NB4 (cell line): Measurements from ENCODE around the gene ARHGAP18.

ENCODE experiments used
- DNase-seq: peaks from one replicate; pipeline ENCODE4 v3.0.0; 2010; ENCODE audit warnings: low read depth
- H3K4me3 ChIP-seq: one replicate; pipeline ENCODE4 v1.5.1; 2011; ENCODE audit warnings: mild to moderate bottlenecking, low read depth, low read length, moderate library complexity
- MAX ChIP-seq: IDR thresholded peaks from 2 replicates; pipeline ENCODE4 v1.6.1; 2011; ENCODE audit warnings: low read depth, low read length
- MYC ChIP-seq: IDR thresholded peaks from 2 replicates; pipeline ENCODE4 v1.6.1; 2011; ENCODE audit warnings: low read depth, low read length
- POLR2A ChIP-seq: IDR thresholded peaks from 2 replicates; pipeline ENCODE4 v1.6.1; 2011; ENCODE audit warnings: mild to moderate bottlenecking; ENCODE audit not compliant: insufficient read length; ENCODE audit errors: extremely low read depth
- TF ChIP-seq, protein P1 (sequence below): IDR thresholded peaks from one replicate; pipeline ENCODE4 v1.5.1; 2012; ENCODE audit warnings: low read depth, low read length

Gene ARHGAP18

GRCh38 chr6:129655334-129655733 is 54.6 kb downstream of the ARHGAP18 start:
- TF ChIP-seq MYC (no peak), MAX (no peak), POLR2A (no peak)
- TF ChIP-seq, protein P1, sequence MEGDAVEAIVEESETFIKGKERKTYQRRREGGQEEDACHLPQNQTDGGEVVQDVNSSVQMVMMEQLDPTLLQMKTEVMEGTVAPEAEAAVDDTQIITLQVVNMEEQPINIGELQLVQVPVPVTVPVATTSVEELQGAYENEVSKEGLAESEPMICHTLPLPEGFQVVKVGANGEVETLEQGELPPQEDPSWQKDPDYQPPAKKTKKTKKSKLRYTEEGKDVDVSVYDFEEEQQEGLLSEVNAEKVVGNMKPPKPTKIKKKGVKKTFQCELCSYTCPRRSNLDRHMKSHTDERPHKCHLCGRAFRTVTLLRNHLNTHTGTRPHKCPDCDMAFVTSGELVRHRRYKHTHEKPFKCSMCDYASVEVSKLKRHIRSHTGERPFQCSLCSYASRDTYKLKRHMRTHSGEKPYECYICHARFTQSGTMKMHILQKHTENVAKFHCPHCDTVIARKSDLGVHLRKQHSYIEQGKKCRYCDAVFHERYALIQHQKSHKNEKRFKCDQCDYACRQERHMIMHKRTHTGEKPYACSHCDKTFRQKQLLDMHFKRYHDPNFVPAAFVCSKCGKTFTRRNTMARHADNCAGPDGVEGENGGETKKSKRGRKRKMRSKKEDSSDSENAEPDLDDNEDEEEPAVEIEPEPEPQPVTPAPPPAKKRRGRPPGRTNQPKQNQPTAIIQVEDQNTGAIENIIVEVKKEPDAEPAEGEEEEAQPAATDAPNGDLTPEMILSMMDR: no peak
- DNase-seq: no peak
- H3K4me3 ChIP-seq: no peak overlapping the region

- TF ChIP-seq MYC: no peak
- TF ChIP-seq POLR2A: no peak
- TF ChIP-seq MAX: no peak
- TF ChIP-seq, protein P1: no peak
- DNase-seq: no peak
- no peak overlapping the region for H3K4me3 ChIP-seq
Observed at GRCh38 chr6:129653746-129654145, 56.2 kb downstream of the ARHGAP18 start.

DNA sequence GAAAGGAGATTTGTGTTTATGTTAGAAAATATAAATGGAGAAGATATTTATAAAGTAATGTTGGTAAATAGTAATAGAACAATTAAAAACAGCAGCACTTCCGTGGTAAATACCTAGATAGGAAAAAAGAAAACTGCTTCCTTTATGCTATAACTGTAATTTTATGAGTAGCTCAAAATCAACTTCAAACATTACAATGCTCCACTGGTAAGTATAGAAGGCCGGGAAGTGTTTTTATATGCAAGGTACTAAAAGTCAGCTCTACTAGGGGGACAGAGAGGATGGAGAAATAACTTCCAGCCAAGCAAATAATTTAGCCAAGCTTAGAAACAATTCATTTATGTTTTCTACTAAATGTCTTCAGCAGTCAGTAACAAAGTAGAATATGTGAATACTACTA is 56.7 kb downstream of the ARHGAP18 start:
- no peak overlapping the region for H3K4me3 ChIP-seq
- no peak for DNase-seq
- TF ChIP-seq MYC (no peak), MAX (no peak), POLR2A (no peak)
- TF ChIP-seq, protein P1: no peak

DNA sequence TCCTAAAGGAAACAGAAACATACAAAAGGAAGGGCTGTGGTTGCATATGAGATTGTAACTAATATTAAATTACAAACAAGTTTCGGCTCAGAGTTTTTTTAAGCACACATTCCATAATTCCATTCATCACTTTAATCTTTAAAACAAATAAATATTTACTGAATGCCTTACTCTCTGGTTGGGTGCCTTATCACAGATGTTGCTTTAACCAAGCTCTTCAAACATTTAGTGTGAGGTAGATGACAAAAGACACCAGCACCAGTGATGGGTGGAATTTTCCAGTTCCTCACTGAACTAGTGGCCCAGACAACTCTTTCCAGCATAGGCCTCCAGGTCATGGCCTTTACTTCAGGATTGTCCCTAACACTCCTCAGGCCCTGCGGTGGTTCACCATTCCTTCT is 58.7 kb downstream of the ARHGAP18 start:
- DNase-seq: no peak
- TF ChIP-seq MAX (no peak), MYC (no peak), POLR2A (no peak)
- H3K4me3 ChIP-seq: no peak overlapping the region

GRCh38 chr6:129648819-129649491 is 61.0 kb downstream of the ARHGAP18 start:
- no peak for TF ChIP-seq POLR2A
- TF ChIP-seq, protein P1: no peak
- no peak for TF ChIP-seq MYC
- no peak for TF ChIP-seq MAX
- no peak overlapping the region for H3K4me3 ChIP-seq
- no peak for DNase-seq

DNA sequence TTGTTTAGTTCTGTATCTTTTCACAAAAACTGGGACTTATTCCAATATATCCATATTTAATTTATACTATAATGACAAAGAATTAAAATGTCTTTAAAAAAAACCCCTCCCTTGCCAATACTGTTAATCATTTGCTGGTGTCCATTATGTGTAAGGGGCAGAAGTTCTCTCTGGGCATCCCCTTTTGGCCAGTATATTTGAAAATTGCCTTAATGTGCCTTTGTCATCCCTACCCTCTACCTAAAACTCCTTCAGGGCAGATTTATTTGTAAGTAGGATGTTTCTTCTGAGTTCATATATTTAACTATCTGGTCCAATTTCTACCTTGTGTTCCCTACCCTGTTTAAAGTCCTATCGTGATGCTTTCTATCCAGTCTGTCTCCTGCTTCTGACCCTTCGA is 62.9 kb downstream of the ARHGAP18 start:
- TF ChIP-seq, protein P1: no peak
- TF ChIP-seq MAX (no peak), POLR2A (no peak), MYC (no peak)
- H3K4me3 ChIP-seq: no peak overlapping the region
- no peak for DNase-seq
